ENCODE data around the gene MRPL20. TPM values are rescaled to one million over a fixed set of nuclear protein-coding genes. Genes with fewer than 3 reads are reported as not detected.
"Not testable (repeated sequence)": the region's sequence is repeated elsewhere in the genome, so short reads cannot be mapped to it uniquely, and the experiment has no call there.

The MRPL20 gene
- total RNA-seq, 1 donor from 2014 or later = 75.6 TPM

DNA sequence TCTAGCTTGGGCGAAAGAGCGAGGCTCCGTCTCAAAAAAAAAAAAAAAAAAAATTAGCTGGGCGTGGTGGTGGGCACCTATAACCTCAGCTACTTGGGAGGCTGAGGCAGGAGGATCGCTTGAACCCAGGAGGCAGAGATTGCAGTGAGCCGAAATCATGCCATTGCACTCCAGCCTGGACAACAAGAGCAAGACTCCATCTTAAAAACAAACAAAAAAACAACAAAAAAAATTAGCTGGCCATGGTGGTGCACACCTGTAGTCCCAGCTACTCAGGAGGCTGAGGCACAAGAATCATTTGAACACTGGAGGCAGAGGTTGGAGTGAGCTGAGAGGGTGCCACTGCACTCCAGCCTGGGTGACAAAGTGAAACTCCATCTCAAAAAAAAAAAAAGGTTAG, 21.9 kb upstream of the MRPL20 start:
- intact Hi-C loops (cut with DNase I); DNase-seq (ENCODE audit: low spot score); ATAC-seq: not testable (repeated sequence)

GRCh38 chr1:1428174-1428573, 21.1 kb upstream of the MRPL20 start:
- ATAC-seq = no peak
- intact Hi-C loops (cut with DNase I) = no loop called here

DNA sequence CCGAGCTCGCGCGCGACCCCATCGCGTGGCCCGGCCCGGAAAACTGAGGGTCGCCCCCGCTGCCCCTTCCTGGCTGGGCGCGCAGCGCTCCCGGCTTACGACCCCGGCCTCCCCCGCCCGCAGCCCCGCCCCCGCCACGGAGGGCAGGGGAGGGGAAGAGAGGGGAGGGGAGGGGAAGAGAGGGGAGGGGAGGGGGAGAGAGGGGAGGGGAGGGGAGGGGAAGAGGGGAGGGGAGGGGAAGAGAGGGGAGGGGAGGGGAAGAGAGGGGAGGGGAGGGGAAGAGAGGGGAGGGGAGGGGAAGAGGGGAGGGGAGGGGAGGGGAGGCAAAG, 20.7 kb upstream of the MRPL20 start:
- DNase-seq (ENCODE audit: low spot score) (no peak), ATAC-seq (no peak)
- intact Hi-C loops (cut with DNase I) = no loop called here

More at GRCh38 chr1:1428174-1428573, 21.1 kb upstream of the MRPL20 start:
- DNase-seq (ENCODE audit: low spot score) = no peak

DNA sequence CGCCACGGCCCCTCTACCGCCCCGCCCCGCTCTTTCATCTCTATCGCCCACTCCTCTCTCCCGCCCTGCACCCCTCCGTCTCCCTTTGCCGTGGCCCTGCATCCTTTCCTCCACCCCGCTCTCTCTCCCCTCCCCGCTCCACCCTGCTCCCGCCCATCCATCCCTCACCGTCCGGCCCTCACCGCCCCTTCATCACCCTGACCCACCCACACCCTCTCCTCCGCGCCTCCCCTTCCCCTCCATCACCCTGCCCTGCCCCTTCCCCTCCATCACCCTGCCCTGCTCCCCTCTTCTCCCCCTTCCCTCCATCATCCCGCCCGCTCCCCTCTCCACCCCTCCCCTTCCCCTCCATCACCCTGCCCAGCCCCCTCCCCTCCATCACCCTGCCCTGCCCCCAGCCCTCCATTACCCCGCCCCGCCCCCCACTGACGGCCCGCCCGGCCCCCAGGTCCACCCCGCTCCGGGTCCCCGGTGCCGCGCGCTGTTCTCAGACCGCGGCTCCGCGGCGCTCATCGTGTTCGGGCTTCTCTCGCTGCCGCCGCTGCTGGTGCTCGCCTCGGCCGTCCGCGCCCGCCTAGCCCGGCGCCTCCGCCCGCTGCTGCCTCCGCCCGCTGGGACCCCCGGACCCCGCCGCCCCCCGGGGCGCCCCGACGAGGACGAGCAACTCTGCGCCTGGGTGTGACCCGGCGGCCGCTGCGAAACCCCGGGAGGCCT, 20.2 kb upstream of the MRPL20 start:
- ATAC-seq = no peak

DNA sequence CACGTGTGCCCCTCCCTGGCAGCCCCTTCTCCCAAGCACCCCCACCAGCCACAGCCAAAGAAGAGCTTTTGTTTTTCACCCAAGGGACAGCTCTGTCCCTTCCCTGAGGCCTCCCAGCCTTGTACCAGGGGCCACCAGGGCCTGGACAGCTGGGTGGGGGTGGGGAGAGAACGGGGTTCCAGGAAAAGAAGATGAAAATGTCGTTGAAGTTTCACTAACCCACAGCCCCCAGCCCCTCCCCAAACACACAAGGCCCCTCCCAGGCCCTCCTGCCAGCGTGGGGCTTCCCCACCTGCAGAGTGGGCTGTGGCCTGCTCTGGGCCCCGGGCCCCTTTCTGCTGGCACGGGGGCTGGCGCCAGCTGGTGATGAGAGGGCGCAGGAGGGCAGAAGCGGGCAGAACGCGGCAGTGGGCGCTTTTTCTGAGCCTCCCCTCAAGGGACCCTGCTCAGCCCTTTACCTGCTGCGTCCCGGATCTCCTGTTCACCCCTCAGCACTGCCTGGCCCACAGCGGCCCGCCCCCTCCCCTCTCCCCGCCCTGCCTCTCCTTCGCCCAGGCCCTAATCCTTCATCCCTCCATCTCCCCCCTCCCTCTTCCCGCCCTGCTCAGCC, 19.5 kb upstream of the MRPL20 start:
- no peak for DNase-seq (ENCODE audit: low spot score)
- ATAC-seq = no peak
- intact Hi-C loops (cut with DNase I) = no loop called here

More for the DNA sequence above, 20.2 kb upstream of the MRPL20 start:
- intact Hi-C loops (cut with DNase I) = no loop called here
- DNase-seq (ENCODE audit: low spot score) = peak; percentile 69

DNA sequence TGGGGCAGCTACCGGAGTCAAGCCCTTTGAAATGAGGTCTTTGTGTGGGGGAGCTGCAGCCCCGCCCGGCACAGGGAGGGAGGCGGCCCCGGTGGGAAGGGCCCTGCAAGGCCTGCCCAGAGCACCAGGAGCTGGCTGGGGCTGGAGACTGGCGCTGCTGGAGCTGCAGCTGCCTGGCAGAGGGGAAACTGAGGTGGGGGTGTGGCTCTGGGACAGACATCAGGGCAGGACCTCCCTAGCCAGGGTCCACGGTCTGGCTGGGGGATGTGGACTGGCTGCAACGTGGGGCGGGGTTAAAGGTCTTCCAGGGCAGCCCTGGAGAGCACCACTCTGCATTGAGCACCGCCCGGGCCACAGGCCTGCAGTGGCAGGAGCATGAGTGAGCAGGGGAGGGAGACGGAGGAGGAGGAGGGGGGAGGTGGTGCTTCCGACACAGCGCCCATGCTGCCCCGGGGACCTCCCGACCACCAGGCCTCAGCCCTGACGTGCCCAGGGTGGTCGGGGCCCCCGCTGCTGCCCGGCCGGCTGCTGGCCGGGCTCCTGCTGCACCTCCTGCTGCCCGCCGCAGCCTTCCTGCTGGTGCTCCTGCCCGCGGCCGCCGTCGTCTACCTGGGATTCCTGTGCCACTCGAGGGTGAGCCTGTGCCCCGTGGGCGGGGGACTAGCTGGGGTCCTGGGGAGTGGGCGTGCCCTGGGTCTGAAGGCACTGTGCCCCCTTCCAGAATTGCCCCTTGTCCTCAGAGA, 18.8 kb upstream of the MRPL20 start:
- intact Hi-C loops (cut with DNase I) = no loop called here
- DNase-seq (ENCODE audit: low spot score) (no peak), ATAC-seq (no peak)

DNA sequence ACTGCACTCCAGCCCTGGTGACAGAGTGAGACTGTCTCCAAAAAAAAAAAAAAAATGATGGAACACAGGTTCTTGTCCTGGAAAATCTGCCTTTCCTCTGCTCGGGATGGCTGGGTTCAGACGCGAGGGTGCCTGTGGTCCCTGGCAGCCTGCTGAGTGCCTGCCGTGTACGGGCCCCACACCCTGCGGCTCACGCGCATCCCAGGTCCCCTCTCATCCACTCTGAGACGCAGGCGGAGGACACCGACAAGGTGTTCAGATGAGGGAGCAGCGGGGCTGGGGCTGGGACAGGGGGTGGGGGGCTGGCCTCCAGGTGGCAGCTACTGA, 18.3 kb upstream of the MRPL20 start:
- no peak for DNase-seq (ENCODE audit: low spot score)
- intact Hi-C loops (cut with DNase I) = no loop called here
- no peak for ATAC-seq

DNA sequence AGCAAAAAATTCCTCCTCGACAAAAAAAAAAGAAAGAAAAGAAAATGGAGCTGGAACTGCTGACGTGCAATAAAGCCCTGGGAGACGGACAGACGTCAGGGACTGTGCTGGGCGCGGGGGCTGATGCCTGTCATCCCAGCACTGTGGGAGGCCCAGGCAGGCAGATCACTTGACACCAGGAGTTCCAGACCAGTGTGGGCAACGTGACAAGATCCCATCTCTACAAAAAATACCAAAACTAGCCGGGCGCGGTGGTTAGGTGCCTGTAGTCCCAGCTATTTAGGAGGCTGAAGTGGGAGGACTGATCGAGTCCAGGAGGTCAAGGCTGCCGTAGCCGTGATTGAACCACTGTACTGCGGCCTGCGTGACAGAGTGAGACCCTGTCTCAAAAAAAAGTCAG, 17.6 kb upstream of the MRPL20 start:
- DNase-seq (ENCODE audit: low spot score) (no peak), ATAC-seq (no peak)
- intact Hi-C loops (cut with DNase I) = no loop called here

GRCh38 chr1:1423245-1423597, 16.1 kb upstream of the MRPL20 start:
- DNase-seq (ENCODE audit: low spot score) = no peak

GRCh38 chr1:1422465-1423244, 15.6 kb upstream of the MRPL20 start:
- ATAC-seq (no peak), DNase-seq (ENCODE audit: low spot score) (no peak)
- intact Hi-C loops (cut with DNase I) = no loop called here

More at GRCh38 chr1:1423245-1423597, 16.1 kb upstream of the MRPL20 start:
- no peak for ATAC-seq
- intact Hi-C loops (cut with DNase I) = no loop called here

DNA sequence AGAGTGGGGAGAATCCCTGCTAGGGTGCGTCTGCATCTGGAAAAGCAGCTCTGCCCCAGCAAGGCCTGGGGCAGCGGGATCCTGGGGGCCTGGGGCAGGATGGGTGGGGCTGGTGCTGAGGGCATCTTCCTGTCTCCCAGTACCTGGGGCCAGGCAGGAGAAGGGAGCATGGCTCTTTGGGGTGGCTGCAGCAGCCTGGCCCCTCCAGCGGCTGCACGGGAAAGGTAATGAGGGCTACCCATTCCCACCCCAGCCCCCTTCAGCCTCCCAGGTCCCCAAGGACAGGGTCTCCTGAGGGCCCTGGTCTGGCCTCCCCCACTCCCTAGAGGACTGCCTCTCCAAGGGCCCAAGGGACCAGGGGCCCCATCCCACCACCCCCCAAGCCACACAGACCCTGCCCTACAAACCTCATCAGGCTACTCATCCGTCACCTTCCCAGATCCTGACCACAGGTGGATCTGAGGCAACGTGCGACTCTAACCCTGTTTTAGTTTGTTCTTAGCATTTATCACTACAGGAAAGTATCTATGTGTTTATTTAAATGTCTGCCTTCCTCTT, 14.9 kb upstream of the MRPL20 start:
- intact Hi-C loops (cut with DNase I) = no loop called here
- ATAC-seq (no peak), DNase-seq (ENCODE audit: low spot score) (no peak)

GRCh38 chr1:1421147-1421906, 14.2 kb upstream of the MRPL20 start, which contains the start of gene ANKRD65:
Gene ANKRD65 (minus strand): TSS chr1:1421276. CDS start chr1:1421005, 271 bp downstream.
- intact Hi-C loops (cut with DNase I) = no loop called here
- DNase-seq (ENCODE audit: low spot score) (no peak), ATAC-seq (peak; percentile 40)

DNA sequence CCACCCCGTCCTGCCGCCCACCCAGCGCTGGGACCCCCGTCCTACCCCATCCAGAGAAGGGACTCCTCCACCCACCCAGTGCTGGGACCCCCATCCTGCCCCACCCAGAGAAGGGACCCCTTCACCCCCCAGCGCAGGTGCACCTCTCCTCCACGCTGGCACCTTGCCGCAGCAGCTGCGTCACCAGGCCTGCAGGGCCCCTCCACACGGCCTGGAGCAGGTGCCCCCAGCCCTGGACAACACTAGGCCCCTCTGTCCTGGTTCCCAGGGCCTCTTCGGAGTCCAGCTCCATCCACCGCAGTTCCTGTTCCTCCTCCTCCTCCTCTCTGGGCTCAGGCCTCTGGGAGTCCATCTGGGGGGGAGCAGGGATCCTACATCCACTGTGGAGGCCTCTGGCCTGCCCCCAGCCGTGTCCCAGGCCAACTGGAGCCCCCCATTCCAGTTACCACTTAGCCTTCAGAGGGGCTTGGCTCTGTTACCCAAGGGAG, 13.6 kb upstream of the MRPL20 start:
- intact Hi-C loops (cut with DNase I) = no loop called here
- DNase-seq (ENCODE audit: low spot score) (no peak), ATAC-seq (peak; percentile 20)

DNA sequence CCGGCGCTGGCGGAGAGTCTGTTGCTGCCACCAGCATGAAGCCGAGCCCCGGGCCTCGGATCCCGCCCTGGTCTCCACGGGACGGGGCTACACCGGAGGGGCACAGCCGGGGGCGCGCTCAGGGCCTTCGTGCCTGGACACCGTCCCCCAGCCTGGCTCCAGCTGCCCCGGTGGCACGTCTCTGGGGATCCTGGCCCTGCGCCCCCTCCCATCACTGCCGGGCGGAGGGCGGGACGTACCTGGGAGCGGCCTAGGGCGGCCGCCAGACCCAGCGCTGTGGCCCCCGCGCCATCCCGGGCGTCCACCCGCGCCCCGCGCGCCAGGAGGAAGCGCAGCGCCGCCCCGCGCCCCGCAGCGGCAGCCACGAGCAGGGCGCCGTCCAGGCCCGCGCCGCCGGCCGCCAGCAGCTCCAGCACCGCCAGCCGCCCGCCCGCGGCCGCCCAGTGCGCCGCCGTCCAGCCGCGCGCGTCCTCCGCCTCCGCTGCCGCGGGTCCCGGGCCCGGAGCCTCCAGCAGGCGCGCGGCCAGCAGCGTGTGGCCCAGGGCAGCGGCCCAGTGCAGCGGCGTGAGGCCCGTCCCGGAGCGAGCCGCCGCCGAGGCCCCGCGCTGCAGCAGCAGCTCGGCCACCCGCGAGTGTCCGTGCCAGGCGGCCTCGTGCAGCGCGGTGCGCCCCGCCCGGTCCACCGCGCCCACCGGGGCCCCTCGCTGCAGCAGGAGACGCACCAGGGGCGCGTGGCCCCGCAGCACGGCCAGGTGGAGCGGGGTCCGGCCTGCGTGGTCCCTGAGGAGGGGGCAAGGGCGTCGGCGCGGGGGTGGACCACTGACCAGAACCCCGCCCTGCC, 12.9 kb upstream of the MRPL20 start:
- ATAC-seq (peak; percentile 51), DNase-seq (ENCODE audit: low spot score) (peak; percentile 64)
- intact Hi-C loops (cut with DNase I) = no loop called here

DNA sequence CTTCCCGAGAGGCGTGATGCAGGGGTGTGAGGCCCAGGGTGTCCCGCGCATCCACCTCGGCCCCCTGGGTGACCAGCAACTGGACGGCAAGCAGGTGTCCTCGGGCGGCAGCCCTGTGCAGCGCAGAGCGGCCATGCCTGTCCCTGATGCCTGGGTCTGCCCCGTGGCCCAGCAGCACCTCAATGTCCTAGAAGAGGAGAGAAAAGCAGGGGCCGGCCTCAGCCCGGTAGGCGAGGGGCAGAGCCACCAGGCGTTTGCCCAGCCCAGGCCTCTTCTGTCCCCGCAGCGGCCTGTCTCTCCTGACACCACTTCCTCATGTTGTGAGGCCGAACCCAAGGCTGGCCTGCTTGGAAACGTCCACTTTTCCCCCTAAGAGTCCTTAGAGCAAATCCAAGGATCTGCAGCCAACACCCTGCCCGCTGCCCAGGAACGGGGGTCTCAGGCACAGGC, 12.3 kb upstream of the MRPL20 start:
- peak; percentile 30 for ATAC-seq
- DNase-seq (ENCODE audit: low spot score) = no peak
- intact Hi-C loops (cut with DNase I) = no loop called here

GRCh38 chr1:1418464-1419362, 11.6 kb upstream of the MRPL20 start:
- ATAC-seq = no peak
- DNase-seq (ENCODE audit: low spot score) = no peak
- intact Hi-C loops (cut with DNase I) = no loop called here
